T-helper 2 cell (primary cell): Measurements from ENCODE around the gene HTR6.

Experiments used
- DNase-seq, 5 experiments: peaks; one replicate each; pipeline versions ENCODE4 v3.0.0 to v3.0.0-alpha.2; 2012 to 2022

Gene HTR6

DNA sequence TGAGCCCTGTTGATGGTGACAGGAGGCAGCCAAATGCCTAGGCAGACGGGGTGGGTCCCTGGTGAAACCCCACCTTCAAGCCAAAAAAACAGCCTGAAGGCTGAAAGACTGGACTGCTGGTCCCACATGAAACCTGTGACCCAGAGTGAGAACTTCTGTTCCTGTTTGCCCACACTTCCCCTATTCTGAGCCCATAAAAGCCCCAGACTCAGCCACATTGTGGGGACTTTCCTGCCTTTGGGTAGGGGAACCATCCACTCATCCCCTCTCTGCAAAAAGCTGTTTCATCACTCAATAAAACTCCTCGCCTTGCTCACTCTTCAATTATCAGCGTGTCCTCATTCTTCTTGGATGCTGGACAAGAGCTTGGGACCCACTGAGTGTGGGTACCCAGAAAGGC lies 25.2 kb downstream of the HTR6 start:
- DNase-seq, result no peak

- no peak for DNase-seq
These were observed 25.7 kb downstream of the HTR6 start for GRCh38 chr1:19690342-19690741.

GRCh38 chr1:19694298-19694697 lies 29.6 kb downstream of the HTR6 start:
- no peak for DNase-seq

DNA sequence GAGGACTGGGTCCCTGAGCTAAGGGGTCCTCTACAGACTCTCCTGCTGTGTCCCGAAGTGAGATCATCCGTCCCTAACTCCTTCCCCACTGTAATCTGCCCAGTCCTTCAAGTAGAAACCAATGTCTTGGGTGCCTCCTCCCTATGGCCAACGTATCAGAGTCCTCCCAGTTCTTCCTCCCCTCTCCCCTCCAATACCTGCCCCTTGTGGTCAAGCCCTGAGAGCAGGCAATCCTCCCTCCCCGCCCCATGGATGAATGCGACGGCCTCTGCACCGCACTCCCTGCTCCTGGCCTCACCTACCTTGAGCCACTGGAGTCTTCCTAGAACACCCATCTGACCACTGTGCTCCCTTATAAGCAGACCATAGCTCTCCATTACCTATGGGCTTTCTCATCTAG lies 31.1 kb downstream of the HTR6 start:
- DNase-seq, result no peak

DNA sequence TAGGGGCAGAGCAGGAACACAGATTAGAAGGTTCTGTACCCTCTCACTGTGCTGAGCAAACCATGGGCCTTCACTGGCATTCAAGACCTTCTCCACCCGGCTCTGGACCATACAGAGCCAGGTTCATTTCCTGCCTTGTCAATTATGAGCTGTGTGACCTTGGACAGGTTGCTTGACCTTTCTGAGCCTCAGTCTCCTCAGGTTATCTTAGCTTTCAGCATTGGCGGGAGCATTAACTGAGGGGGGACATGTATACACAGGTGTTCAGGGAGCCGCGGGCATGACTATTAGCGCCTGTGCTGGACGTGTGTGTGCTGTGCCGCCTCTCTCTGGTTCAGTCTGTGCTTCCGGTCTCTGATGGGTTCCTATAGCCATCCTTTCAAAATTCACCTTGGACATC lies 32.1 kb downstream of the HTR6 start:
- no peak for DNase-seq

DNA sequence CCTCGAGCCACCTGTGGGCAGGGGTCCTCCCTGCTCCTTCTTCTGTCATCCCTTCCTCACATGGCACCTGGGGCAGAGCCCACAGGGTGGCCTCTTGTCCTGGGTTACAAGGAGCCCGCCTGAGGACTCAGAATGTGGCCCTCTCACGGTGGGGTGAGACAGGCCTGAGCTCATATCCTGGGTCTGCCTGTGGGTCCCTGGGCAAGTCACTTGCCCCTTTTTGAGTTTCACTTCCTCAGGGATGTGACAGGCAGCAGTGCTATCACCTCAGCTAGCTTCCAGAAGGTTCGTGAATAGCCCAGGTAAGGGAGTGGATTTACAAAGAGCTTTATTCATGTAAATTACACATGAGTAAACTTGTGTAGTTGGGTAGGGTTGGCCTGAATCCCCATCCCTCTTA lies 33.5 kb downstream of the HTR6 start:
- no peak for DNase-seq

DNA sequence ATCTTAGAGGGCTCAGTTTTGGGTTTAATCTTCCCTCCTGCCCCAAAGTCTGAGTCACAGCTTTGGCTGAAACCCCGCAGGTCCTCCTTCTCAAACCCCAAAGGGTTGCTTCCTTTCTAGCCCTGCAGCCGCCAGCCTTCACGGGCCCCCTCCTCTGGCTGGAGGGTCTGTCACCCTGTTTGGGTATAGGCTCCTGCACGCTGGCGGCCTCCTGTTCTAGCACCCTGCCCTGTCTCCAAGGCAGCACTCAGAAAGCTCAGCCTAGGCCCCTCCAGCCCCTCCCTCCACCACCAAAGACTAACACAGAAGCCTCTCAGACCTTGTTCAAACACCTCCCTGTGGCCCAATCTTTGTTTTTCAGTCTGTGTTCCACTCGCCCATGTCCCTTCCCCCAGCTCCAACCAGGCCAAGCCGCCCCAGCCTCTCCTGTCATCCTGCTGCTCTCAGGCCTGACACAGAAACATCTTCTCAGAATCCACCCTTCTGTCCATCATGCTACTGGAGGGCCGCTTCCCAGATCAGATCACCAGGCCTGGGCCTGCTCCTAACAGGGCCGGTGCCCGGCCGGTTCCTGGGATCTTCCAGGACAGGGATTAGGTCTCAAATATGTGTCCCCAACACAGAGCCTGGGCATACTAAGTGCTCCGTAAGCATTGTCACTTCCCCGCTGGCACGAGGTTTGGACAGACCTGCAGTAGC lies 35.6 kb downstream of the HTR6 start:
- no peak for DNase-seq

DNA sequence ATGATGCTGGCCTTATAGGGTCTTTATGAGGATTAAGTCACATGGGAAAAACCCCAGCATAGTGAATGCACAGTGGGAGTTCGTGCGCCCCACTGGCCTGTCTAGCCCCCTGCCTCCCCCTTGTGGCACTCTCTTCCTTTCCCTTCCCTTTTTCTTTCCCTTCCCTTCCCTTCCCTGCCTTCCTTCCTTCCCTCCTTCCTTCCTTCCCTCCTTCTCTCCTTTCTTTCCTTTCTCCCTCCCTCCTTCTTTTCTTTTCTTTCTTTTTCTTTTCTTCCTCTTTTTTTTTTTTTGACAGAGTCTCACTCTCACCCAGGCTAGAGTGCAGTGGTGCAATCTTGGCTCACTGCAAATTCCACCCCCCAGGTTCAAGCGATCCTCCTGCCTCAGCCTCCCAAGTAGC lies 38.6 kb downstream of the HTR6 start:
- no peak for DNase-seq

DNA sequence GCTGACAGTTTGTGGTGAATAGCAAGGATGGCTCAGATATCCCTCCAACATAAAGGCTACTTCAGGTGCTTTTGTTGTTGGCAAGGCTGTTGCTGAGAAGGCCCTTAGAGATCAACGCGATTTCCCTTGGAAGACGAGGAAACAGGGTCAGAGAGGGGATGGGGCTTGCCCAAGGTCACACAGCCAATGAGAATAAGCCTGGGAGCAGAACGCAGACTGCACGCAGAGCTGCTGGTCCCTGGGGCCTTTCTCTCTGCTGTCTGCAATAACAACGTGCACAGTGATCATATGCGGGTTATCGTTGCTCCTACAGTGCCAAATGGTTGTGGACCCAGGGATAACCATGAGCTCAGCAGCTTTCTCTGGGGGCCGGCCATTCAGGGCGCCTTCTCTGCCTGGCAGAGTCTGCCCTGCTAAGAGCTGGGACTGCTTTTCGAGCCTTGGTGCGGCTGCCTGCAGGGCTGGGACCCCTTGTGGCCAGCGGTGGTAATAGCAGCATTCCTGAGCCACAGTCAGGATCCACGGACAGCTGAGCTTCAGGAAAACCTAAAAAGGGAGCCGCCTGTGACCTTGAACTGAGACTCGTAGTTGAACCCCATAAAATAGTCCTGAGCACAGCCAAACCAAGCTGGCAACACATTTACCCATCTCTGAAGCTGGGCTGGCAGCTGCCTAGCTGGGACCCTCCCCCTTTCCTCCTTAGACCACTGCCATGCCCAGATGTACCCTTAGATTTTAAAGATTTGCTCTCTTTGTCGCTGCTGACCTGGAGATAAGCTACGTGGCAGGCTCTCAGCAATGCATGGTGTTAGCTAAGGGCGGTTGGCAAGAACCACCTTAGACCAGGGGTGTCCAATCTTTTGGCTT lies 39.8 kb downstream of the HTR6 start:
- DNase-seq, result peak; percentile 21 to 55 (median 40)

DNA sequence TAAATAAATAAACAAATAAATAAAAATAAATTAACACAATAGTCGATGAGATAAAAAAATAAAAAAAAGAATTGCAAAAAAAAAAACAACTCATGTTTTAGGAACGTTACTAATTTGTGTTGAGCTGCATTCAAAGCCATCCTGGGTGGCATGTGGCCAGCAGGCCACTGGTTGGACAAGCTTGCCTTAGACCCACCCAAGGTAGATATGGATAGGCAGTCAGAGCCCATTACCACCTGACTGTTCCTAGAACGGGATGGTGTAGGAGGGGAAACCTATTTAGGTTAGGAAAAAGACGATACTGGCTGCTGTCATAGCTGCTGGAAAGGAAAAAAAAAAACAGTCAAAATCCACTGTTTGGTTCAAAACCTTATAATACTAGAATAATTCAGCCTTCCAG lies 40.8 kb downstream of the HTR6 start:
- no peak for DNase-seq

DNA sequence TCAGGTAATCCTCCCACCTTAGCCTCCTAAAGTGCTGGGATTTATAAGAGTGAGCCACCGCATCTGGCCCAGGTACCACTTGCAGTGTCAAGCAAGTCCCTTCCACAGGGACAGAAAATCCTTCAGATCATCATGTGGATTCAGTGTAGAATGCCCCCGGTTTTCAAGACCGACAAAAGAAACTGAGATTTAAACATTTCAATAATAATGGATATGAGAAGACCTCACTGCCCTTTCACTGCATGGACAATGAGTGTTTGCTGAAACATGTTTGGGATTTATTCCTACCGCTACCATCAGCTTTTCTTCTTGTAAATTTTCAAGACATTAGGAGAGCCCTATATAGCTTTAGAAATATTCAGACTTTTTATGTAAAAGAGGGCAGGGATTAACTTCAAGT lies 41.5 kb downstream of the HTR6 start:
- DNase-seq, result no peak

DNA sequence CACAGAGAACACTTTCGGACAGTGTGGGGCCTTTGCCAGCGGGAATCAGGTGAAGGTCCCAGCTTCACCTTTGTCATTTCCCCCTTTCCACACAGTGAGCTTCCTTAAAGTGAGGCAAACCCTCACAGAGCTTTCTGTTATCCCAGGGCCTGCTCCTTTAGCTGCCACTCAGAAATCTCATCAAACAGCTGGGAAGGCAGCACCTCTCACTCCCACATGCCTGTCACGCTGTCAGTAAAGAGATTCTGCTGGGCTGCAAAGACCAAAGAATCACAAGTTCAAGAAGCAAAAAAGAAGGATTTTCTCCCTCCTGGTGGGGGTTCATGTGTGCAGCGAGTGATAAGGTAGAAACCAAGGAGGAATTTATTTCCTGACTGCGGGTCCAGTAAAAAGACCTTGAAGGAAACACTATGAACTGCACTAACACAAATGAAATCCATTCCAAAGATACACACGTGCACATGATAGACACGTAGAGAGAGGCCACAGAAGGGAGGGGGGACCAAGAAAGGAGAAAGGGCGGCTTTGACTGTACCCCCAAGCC lies 44.0 kb downstream of the HTR6 start:
- DNase-seq, result no peak

DNA sequence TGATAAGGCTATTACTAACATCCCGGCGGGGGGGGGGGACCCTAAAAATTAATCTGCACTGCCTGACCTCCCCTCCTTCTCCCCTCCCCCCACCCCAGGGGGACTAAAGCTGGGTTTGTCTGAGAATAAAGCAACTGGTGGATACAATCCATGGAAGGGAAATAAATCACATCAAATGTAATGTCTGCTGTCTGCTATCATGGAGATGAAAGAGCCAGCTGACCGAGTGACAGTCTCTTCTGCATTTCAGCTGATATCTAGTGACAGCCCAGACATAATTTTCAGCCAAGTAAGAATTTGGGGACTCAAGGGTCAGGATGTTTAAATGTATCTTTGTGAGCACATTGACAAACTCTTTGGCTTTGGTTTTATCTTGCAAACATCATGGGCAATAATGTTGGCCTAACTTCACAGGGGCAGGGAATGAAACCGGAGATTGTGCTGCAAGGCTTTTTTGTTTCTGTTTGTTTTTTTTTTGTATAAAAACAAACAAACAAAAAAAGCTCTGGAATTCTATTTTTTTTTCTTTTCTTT lies 44.7 kb downstream of the HTR6 start:
- no peak for DNase-seq

GRCh38 chr1:19710825-19711611 lies 46.3 kb downstream of the HTR6 start:
- peak in 1 of 5 experiments; percentile 77 for DNase-seq

DNA sequence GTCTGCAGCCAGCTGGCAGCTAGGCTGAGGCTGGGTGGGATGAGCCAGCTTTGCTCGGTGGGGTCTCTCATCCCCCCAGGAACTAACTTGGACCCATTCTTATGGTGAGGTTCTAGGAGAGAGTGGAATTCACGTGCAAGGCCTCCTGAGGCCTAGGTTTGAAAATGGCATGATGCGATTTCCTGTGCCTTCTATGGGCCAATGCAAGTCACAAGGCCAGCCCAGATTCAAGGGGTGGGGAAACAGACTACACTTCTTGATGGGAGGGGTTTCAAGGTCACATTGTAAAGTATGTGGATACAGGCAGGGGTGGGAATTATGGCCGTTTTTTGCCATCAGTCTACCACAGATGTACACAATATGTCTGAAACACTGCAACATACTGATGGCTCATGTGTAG lies 48.3 kb downstream of the HTR6 start:
- peak in 1 of 5 experiments; percentile 16 for DNase-seq

DNA sequence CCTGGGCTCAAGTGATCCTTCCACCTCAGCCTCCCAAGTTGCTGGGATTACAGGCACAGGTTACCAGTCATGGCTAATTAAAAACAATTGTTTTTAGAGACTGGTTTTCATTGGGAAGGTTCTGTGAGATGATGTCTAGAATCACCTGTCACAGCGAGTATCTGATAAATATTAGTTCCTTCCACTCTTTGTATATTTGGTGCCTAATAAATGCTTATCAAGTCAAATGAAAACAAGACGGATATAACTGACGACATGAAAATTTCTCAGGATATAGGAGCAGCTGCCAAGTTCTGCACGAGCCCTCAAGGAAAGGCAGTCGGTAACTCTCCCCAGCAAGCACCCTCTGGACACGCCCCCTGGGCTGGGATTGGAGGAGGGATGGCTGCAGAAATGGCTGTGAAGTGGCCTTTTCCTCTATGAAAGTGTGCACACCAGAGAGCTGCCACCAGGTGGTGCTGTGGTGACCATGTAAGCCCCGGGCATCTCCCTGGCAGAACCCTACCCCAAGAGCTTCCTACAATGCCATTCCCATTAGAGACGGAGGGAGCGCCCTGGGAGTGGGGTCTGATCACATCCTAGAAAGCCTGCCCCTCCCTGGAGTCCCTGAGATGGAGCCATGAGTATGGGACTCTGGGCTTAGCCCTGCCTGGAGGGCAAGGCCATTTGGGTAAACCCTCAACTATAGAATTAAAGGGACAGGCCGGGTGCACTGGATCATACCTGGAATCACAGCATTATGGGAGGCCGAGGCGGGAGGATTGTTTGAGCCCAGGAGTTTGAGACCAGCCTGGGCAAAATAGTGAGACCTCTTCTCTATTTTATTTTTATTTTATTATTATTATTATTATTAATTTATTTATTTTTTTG lies 50.9 kb downstream of the HTR6 start:
- peak; percentile 46 to 88 (median 76) for DNase-seq

DNA sequence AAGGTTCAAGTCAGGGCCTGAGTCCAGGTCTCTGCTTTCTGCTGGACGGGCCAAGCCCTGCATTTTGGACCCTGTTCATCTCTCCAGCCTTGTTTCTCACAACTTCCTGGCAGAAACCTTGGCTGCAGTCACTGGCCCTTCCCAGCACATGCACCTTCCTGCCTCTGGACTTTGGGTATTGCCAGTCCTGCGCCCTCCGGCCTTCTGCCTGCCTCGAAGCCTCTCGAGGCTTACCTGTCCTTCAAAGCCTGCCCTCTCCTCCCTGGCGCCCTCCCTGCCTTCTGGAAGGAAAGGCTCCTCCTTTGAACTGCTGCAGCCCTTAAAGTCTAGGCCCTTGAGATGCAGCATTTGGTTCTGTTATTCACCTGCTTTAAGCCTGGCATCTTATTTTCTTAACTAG lies 52.8 kb downstream of the HTR6 start:
- no peak for DNase-seq

GRCh38 chr1:19720174-19720573 lies 55.5 kb downstream of the HTR6 start:
- no peak for DNase-seq

GRCh38 chr1:19720973-19721372 lies 56.3 kb downstream of the HTR6 start:
- no peak for DNase-seq

- DNase-seq, result no peak
These were observed 59.2 kb downstream of the HTR6 start for GRCh38 chr1:19723874-19724273.

DNA sequence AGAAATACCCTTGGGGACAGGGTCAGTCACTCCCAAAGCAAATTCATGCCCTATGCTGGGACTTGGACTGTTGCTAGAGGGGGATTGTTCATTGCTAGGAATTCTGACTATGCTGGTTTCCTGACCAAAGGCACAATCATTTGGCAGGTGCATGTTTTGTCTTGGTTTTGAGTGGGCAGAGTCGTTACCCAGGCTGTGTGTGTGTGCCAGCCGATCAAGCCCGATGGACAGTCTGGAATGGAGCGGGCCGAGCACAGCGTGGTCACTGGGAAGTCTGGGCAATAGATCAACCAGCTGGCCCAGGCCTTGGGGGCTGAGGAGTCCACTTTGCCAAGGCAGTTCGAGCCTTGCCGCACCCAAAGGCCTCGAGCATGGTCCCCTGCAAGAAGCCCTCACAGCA lies 60.9 kb downstream of the HTR6 start:
- DNase-seq, result no peak
